ENCODE results near the gene CHN1. TPM values are rescaled to one million over a fixed set of nuclear protein-coding genes. Genes with fewer than 3 reads are reported as not detected.

Gene CHN1
- polyA plus RNA-seq, 1 donor, result 8.2 TPM

DNA sequence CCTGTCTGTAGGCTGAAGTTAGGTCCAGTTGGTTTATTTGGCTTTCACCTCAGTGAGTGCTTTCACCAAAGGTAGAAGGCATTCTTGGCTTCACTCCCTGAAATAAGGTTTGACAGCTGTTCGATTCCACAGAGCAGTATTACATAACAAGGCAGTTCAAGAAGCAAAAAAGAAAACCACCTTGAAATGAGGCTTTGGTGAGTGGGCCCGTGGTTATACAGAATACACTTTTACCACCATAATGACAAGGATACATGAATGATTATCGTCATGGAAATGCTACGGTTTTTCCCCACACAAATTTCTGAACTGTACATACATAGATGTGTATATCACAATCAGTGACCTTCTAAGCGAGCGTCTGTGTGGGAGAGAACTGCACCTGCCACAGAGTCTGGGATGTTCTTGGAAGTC lies 160.9 kb downstream of the CHN1 start:
- H3K9me3 ChIP-seq (ENCODE audit: control insufficient read depth, low read depth, low read length), result no peaks in the 10 kb centered on the region
- no peaks in the 10 kb centered on the region for H3K27me3 ChIP-seq (ENCODE audit: control insufficient read depth, insufficient read depth, low read length)
- DNase-seq, result no peak
- no peak overlapping the region for H3K4me3 ChIP-seq (ENCODE audit: low read length)
- H3K4me1 ChIP-seq (ENCODE audit: control insufficient read depth, insufficient read depth, low read length), result no peaks in the 10 kb centered on the region
- WGBS (ENCODE audit: insufficient coverage, low lambda C conversion rate), result 100% methylated on average over 1 of the region's 6 CpGs
- no peak overlapping the region for H3K27ac ChIP-seq (ENCODE audit: low read length)
- no peaks in the 10 kb centered on the region for H3K36me3 ChIP-seq (ENCODE audit: control insufficient read depth, insufficient read depth, low read length)

DNA sequence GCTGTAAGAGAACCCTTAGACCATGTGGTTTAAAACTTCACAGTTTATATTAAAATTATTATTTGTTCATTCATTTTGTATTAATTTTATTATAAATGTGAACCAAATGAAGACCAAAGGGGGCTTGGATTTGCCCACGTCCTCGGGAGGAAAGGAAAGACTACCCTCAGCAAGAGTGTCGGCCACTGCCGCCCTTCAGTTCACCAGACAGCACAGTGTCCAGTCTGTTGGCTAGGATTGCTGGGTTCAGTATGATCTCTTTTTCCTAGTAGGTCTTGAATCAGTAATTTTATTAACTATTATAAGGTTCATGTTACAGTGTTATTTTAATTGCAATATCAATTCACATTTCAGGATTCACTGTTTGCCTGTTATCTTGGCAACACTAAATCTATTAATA lies 162.7 kb downstream of the CHN1 start:
- H3K36me3 ChIP-seq (ENCODE audit: control insufficient read depth, insufficient read depth, low read length), result no peaks in the 10 kb centered on the region
- H3K4me3 ChIP-seq (ENCODE audit: low read length), result no peak overlapping the region
- no peak for DNase-seq
- no peaks in the 10 kb centered on the region for H3K4me1 ChIP-seq (ENCODE audit: control insufficient read depth, insufficient read depth, low read length)
- H3K27me3 ChIP-seq (ENCODE audit: control insufficient read depth, insufficient read depth, low read length), result no peaks in the 10 kb centered on the region
- no CpG with 5 or more reads among the region's 4 CpGs for WGBS (ENCODE audit: insufficient coverage, low lambda C conversion rate)
- no peak overlapping the region for H3K27ac ChIP-seq (ENCODE audit: low read length)
- no peaks in the 10 kb centered on the region for H3K9me3 ChIP-seq (ENCODE audit: control insufficient read depth, low read depth, low read length)

DNA sequence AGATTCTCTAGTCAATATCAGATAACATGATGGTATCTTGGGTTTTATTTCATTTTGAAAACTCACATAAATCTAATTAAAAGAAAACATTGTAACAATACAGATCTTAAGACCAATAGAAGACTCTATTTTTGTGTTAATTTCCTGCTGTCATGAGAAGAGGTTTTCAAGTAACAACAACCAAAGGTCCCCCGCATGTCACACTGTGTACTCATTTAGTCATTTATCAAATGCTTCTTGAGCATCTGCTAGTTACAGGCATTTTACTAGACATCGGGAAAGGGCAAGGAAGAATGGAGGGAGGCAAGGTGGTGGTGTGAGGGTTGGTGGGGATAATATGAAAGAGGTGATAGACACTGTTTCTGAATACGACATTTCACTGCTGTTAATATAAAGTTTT lies 163.2 kb downstream of the CHN1 start:
- Histone ChIP-seq H3K27me3 (ENCODE audit: control insufficient read depth, insufficient read depth, low read length) (no peaks in the 10 kb centered on the region), H3K9me3 (ENCODE audit: control insufficient read depth, low read depth, low read length) (no peaks in the 10 kb centered on the region), H3K4me1 (ENCODE audit: control insufficient read depth, insufficient read depth, low read length) (no peaks in the 10 kb centered on the region), H3K27ac (ENCODE audit: low read length) (no peak overlapping the region), H3K4me3 (ENCODE audit: low read length) (no peak overlapping the region), H3K36me3 (ENCODE audit: control insufficient read depth, insufficient read depth, low read length) (no peaks in the 10 kb centered on the region)
- DNase-seq, result no peak
- 100% methylated on average over 1 of the region's 3 CpGs for WGBS (ENCODE audit: insufficient coverage, low lambda C conversion rate)

DNA sequence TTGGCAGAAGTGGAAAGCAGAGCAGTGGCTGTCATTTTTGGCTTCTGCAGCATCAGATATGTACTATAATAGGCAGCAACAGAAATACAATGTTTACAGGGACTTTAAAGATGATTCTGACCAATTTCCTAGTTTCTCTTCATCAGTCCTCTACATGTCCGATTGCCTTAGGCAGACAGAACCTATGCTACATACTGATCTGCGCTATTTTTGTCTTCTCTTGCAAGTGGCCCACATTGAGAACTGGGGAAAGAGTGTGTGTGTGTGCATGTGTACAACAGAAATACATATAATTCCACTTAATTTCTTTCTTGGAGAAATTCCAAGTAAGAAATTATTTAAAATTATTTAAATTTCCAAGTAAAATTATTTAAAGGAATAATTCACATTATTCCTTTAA lies 163.8 kb downstream of the CHN1 start:
- Histone ChIP-seq H3K27ac (ENCODE audit: low read length) (no peak overlapping the region), H3K4me1 (ENCODE audit: control insufficient read depth, insufficient read depth, low read length) (no peaks in the 10 kb centered on the region), H3K9me3 (ENCODE audit: control insufficient read depth, low read depth, low read length) (no peaks in the 10 kb centered on the region), H3K27me3 (ENCODE audit: control insufficient read depth, insufficient read depth, low read length) (no peaks in the 10 kb centered on the region), H3K4me3 (ENCODE audit: low read length) (no peak overlapping the region), H3K36me3 (ENCODE audit: control insufficient read depth, insufficient read depth, low read length) (no peaks in the 10 kb centered on the region)
- DNase-seq, result no peak
- WGBS (ENCODE audit: insufficient coverage, low lambda C conversion rate), result no CpG with 5 or more reads among the region's 2 CpGs

GRCh38 chr2:174840436-174840835 lies 164.7 kb downstream of the CHN1 start:
- H3K4me1 ChIP-seq (ENCODE audit: control insufficient read depth, insufficient read depth, low read length), result no peaks in the 10 kb centered on the region
- no peak overlapping the region for H3K4me3 ChIP-seq (ENCODE audit: low read length)
- H3K36me3 ChIP-seq (ENCODE audit: control insufficient read depth, insufficient read depth, low read length), result no peaks in the 10 kb centered on the region
- no peak for DNase-seq
- H3K27ac ChIP-seq (ENCODE audit: low read length), result no peak overlapping the region
- no peaks in the 10 kb centered on the region for H3K9me3 ChIP-seq (ENCODE audit: control insufficient read depth, low read depth, low read length)
- no peaks in the 10 kb centered on the region for H3K27me3 ChIP-seq (ENCODE audit: control insufficient read depth, insufficient read depth, low read length)
- 92% methylated on average over 2 of the region's 3 CpGs for WGBS (ENCODE audit: insufficient coverage, low lambda C conversion rate)

DNA sequence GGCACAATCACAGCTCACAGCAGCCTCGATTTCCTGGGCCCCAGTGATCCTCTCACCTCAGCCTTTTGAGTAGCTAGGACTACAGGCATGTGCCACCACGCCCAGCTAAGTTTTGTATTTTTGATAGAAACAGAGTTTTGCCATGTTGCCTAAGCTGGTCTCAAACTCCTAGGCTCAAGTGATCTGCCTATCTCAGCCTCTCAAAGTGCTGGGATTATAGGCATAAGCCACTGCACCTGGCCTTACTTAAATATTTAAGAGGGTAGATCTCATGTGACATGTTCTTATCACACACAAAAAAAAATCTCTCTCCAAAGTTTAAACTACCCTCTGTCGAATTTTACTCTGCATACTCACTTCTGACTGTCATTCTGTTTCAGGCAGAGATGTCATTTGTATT lies 165.5 kb downstream of the CHN1 start:
- Histone ChIP-seq H3K27ac (ENCODE audit: low read length) (no peak overlapping the region), H3K27me3 (ENCODE audit: control insufficient read depth, insufficient read depth, low read length) (no peaks in the 10 kb centered on the region), H3K36me3 (ENCODE audit: control insufficient read depth, insufficient read depth, low read length) (no peaks in the 10 kb centered on the region), H3K9me3 (ENCODE audit: control insufficient read depth, low read depth, low read length) (no peaks in the 10 kb centered on the region), H3K4me1 (ENCODE audit: control insufficient read depth, insufficient read depth, low read length) (no peaks in the 10 kb centered on the region), H3K4me3 (ENCODE audit: low read length) (no peak overlapping the region)
- DNase-seq, result no peak
- WGBS (ENCODE audit: insufficient coverage, low lambda C conversion rate), result no CpG with 5 or more reads among the region's 3 CpGs

GRCh38 chr2:174836995-174837390 lies 168.2 kb downstream of the CHN1 start:
- Histone ChIP-seq H3K27ac (ENCODE audit: low read length) (no peak overlapping the region), H3K4me3 (ENCODE audit: low read length) (no peak overlapping the region), H3K36me3 (ENCODE audit: control insufficient read depth, insufficient read depth, low read length) (no peaks in the 10 kb centered on the region), H3K27me3 (ENCODE audit: control insufficient read depth, insufficient read depth, low read length) (no peaks in the 10 kb centered on the region), H3K4me1 (ENCODE audit: control insufficient read depth, insufficient read depth, low read length) (no peaks in the 10 kb centered on the region), H3K9me3 (ENCODE audit: control insufficient read depth, low read depth, low read length) (no peaks in the 10 kb centered on the region)
- no peak for DNase-seq
- 80% methylated on average over 1 of the region's 1 CpG for WGBS (ENCODE audit: insufficient coverage, low lambda C conversion rate)

DNA sequence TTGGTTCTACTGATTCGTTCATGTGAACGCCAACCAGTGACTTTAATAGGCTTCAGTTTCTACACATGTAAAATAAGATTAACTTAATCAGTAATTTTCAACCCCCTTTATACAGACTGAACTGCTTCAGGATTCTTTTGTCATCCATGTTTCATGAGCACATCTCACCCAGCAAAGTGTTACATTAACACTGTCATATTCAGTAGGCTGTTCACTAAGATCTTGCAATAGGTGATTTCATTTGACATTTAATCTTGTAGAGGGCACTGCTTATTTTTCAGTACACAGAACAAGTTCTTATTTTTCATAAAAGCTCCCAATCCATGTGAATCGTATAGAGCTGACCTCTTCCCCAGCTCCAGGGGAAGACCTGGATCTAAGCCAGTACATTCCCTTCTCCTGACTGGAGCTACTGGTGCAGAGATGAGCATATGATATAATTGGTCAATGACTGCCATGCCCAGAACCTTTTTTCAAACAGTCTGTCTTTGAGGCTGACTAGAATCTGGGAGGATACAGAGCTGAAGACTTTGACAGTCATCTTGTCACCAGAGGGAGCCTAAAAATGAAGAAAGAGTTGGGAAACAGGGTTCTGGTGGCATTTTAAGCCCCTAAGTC lies 168.7 kb downstream of the CHN1 start:
- no peak for DNase-seq
- H3K27me3 ChIP-seq (ENCODE audit: control insufficient read depth, insufficient read depth, low read length), result no peaks in the 10 kb centered on the region
- no peak overlapping the region for H3K4me3 ChIP-seq (ENCODE audit: low read length)
- no peaks in the 10 kb centered on the region for H3K9me3 ChIP-seq (ENCODE audit: control insufficient read depth, low read depth, low read length)
- WGBS (ENCODE audit: insufficient coverage, low lambda C conversion rate), result 100% methylated on average over 2 of the region's 3 CpGs
- no peaks in the 10 kb centered on the region for H3K36me3 ChIP-seq (ENCODE audit: control insufficient read depth, insufficient read depth, low read length)
- H3K4me1 ChIP-seq (ENCODE audit: control insufficient read depth, insufficient read depth, low read length), result no peaks in the 10 kb centered on the region
- no peak overlapping the region for H3K27ac ChIP-seq (ENCODE audit: low read length)

GRCh38 chr2:174835797-174836255 lies 169.4 kb downstream of the CHN1 start:
- Histone ChIP-seq H3K27me3 (ENCODE audit: control insufficient read depth, insufficient read depth, low read length) (no peaks in the 10 kb centered on the region), H3K9me3 (ENCODE audit: control insufficient read depth, low read depth, low read length) (no peaks in the 10 kb centered on the region), H3K4me3 (ENCODE audit: low read length) (no peak overlapping the region), H3K36me3 (ENCODE audit: control insufficient read depth, insufficient read depth, low read length) (no peaks in the 10 kb centered on the region), H3K4me1 (ENCODE audit: control insufficient read depth, insufficient read depth, low read length) (no peaks in the 10 kb centered on the region), H3K27ac (ENCODE audit: low read length) (no peak overlapping the region)
- no CpG with 5 or more reads among the region's 2 CpGs for WGBS (ENCODE audit: insufficient coverage, low lambda C conversion rate)
- DNase-seq, result no peak

GRCh38 chr2:174833737-174834136 lies 171.4 kb downstream of the CHN1 start:
- Histone ChIP-seq H3K27me3 (ENCODE audit: control insufficient read depth, insufficient read depth, low read length) (no peaks in the 10 kb centered on the region), H3K36me3 (ENCODE audit: control insufficient read depth, insufficient read depth, low read length) (no peaks in the 10 kb centered on the region), H3K4me1 (ENCODE audit: control insufficient read depth, insufficient read depth, low read length) (no peaks in the 10 kb centered on the region), H3K27ac (ENCODE audit: low read length) (no peak overlapping the region), H3K9me3 (ENCODE audit: control insufficient read depth, low read depth, low read length) (no peaks in the 10 kb centered on the region), H3K4me3 (ENCODE audit: low read length) (no peak overlapping the region)
- 100% methylated on average over 1 of the region's 3 CpGs for WGBS (ENCODE audit: insufficient coverage, low lambda C conversion rate)
- no peak for DNase-seq

DNA sequence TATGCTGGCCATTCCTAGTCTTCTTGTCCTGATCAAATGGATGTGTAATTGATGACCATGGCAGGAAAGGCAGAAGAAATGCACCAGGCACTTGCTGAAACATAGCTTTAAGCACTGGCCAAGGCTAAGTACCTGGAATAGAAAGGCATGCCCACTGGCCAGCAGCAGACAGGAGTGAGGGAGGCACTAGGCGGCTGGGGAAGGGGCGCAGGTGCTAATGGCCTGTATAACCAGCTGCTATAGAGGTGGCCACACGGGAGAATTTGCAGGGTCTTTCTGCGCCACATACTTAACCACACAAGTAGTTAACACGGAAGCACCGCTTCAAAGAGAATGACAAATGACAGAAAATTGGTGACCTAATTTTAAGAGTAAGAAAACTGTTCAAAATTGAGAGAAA lies 174.6 kb downstream of the CHN1 start:
- peaks cover 3% of the 10 kb centered on the region for H3K4me1 ChIP-seq (ENCODE audit: control insufficient read depth, insufficient read depth, low read length)
- no peak overlapping the region for H3K4me3 ChIP-seq (ENCODE audit: low read length)
- no peaks in the 10 kb centered on the region for H3K27me3 ChIP-seq (ENCODE audit: control insufficient read depth, insufficient read depth, low read length)
- no peaks in the 10 kb centered on the region for H3K9me3 ChIP-seq (ENCODE audit: control insufficient read depth, low read depth, low read length)
- H3K27ac ChIP-seq (ENCODE audit: low read length), result no peak overlapping the region
- no CpG with 5 or more reads among the region's 6 CpGs for WGBS (ENCODE audit: insufficient coverage, low lambda C conversion rate)
- DNase-seq, result no peak
- H3K36me3 ChIP-seq (ENCODE audit: control insufficient read depth, insufficient read depth, low read length), result no peaks in the 10 kb centered on the region
